Fibroblast of skin of right quadriceps (primary cell): Measurements from ENCODE around the gene GSTT4.
"Not testable (repeated sequence)": the region's sequence is repeated elsewhere in the genome, so short reads cannot be mapped to it uniquely, and the experiment has no call there.

Source experiments
- DNase-seq: peaks from one replicate; pipeline ENCODE4 v3.0.0-alpha.2; 2013

Gene GSTT4

GRCh38 chr22:24024354-24024753, 19.1 kb upstream of the GSTT4 start:
- DNase-seq = no peak

DNA sequence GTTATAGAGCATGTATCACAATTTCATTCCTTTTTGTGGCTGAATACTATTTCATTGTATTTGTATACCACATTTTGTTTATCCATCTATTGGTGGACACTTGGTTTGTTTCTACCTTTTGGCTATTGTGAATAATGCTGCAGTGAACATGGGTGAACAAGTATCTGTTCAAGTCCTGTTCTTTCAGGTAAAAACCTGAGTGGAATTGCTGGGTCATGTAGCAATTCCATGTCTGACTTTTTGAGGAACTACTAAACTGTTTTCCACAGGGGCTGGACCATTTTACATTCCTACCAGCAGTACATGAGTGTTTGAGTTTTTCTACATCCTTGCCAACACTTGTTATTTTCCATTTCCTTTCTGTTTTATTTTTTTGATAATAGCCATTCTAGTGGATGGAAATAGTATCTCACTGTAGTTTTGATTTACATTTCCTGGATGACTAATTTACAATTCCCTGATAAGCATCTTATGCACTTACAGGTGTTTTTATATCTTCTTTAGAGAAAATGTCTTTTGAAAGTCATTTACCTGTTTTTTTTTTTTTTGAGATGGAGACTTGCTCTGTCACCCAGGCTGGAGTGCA, 18.0 kb upstream of the GSTT4 start:
- DNase-seq = no peak

DNA sequence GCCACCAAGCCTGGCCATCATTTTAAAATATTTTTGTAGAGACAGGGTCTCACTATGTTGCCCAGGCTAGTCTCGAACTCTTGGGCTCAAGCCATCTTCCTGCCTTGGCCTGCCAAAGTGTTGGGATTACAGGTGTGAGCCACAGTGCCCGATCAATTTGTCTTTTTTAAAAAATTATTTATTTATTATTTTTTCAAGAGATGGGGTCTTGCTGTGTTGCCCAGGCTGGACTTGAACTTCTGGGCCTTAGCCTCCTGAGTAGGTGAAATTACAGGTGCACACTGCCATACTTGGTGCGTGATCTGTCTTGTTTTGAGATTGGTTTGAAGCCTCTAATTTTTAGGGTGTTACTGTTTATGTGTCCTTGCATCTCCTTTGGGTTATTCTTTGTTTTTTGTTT, 16.1 kb upstream of the GSTT4 start:
- DNase-seq = no peak

- DNase-seq = no peak
These were observed 10.9 kb upstream of the GSTT4 start for GRCh38 chr22:24016156-24016555.

GRCh38 chr22:24011735-24012068, 6.4 kb upstream of the GSTT4 start:
- no peak for DNase-seq

GRCh38 chr22:24010018-24010391, 4.8 kb upstream of the GSTT4 start:
- DNase-seq = no peak

DNA sequence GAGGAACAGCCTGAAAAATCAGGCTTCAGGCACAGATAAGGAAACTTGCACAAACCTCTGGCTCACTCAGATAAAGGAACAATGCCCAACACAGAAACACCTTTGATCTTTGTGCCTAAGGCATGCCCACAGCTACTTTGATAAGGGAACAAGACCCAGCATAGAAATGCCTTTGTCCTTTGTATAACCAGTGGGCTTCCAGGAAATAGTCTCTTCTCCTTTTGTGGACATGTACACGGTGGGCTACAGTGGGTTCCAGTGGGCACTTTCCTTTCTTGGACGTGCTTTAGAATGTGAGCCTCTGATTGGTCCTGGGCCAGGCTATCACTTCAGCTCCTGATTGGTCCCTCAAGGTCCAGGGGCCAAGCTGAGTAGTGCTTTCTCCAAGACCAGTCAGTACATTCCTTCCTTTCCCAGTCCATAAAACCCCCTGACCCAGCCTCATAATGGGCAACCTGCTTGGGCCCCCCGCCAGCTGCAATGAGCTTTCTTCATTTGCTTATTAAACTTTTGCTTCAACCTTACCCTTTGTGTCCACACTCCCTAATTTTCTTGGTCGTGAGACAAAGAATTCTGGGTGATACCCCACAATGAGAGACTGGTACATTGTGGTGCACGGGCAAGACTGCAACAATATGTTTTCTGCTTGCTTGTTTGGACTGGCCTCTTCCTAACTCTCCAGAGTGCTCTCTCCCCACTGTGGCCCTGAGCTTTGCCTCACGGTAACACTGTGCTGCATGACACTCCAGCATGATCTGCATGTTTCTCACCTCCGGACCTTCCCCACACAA, 4.2 kb upstream of the GSTT4 start:
- no peak for DNase-seq

DNA sequence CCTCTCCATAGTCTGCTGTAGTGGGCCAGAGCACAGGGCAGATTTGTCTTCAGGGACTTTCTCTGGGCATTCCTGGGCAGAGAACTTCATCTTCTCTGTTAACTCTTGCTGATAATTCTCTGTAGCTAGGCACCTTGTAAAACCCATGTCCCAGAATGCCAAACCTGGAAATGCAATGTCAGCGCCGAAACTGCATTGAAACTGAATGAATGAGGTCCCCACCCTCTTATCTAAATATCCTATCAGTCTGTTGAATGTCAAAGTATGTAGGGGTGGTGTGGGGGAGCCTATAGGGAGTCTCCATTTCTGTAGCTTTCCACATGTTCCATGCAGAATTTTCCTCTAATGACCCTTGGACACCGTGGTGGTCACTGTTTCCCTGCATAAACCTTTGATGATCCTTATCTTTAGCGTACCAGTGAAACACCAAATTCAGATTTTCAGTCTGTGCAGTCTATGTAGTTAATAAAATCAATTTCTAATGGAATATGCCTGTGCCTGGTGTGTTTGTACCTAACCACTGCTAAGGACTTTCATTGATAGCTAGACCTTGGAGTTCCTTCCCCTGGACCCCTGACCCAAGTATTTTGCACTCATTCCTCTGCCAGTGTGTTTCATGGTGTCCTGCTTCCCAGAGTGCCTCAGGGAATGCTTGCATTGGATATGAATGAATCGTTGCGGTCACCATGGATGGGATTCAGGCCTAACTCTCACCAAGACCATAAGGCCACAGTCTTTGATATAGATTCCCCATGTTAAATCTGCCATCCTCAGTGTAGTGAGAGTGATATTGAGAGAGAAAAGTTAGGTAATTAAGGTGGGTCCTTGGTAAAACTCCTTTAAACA, 3.4 kb upstream of the GSTT4 start:
- DNase-seq = no peak

- DNase-seq = no peak
These were observed 2.7 kb upstream of the GSTT4 start for GRCh38 chr22:24008022-24008283.

- DNase-seq = no peak
These were observed 2.2 kb upstream of the GSTT4 start for GRCh38 chr22:24007253-24008021.

GRCh38 chr22:24006914-24007214, 1.6 kb upstream of the GSTT4 start:
- no peak for DNase-seq

DNA sequence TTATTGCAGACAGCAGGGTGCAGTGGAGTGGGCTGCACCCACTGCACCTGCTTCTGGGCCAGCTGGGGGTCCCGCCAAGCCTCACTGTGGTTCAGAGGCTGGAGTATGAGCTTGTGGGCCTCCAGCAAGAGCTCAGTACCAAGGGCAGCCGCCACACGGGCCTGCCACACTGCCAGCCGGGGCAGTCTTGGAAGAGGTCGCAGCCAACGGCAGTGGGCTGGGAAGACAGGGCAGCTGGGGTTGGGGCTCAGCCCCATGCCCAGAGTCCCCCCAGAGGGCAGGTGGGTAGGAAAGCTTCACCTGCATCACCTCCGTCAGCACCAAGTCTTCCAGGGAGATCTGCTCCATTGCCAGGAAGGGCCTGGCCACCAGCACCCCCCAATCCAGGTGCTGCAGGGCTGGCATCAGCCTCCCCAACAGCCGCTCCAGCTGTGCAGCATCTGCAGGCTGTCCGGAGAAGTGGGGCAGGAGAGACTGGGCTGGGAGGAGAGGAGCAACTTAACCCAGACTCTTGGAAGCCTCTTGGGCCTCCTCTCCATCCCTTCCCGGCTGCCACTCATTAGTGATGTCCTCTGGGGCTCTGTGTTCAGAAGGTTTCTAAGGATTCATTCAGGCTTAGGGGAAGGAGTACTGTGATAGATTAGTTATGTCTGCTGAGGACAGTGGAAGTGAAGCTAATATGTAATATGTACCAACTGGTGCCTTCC, 1.1 kb upstream of the GSTT4 start:
- no peak for DNase-seq

DNA sequence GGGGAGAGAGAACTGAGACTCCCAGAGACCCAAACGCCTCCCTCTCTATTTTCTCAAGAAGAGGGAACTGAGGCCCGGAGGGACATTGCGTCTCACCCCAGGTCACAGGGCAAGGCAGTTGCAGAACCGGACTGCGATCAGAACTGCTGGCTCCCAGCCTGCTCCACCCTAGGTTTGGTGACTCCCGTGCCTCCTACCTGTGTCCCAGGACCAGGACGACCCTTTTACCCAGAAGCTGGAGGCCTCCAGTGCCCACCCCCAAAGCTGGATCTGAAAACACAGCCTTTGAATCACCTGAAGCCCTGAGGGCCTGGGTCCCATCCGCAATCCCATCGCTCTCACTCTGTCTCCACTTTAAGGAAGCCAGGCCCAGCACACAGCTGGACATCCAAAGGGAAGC, 1.4 kb downstream of the GSTT4 start:
- DNase-seq = no peak

GRCh38 chr22:24002851-24003250, 2.4 kb downstream of the GSTT4 start:
- no peak for DNase-seq

DNA sequence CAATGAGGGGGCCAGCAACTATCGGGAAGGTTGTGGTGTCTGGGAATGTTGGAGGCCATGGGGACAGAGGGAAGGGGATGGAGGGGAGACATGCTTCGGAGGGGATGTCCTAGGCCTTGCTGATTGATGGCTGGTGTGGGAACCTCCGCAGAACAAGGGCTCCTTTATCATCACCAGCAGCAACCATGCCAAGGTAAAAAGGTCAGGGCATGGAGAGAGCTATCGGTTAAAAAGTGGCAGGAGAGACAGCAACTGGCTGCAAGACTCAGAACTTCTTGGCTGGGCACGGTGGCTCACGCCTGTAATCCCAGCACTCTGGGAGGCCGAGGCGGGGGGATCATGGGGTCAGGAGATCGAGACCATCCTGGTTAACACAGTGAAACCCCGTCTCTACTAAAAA, 3.0 kb downstream of the GSTT4 start:
- DNase-seq = no peak

GRCh38 chr22:24001314-24001713, 3.9 kb downstream of the GSTT4 start:
- no peak for DNase-seq

GRCh38 chr22:23999779-24000178, 5.5 kb downstream of the GSTT4 start:
- DNase-seq = not testable (repeated sequence)

DNA sequence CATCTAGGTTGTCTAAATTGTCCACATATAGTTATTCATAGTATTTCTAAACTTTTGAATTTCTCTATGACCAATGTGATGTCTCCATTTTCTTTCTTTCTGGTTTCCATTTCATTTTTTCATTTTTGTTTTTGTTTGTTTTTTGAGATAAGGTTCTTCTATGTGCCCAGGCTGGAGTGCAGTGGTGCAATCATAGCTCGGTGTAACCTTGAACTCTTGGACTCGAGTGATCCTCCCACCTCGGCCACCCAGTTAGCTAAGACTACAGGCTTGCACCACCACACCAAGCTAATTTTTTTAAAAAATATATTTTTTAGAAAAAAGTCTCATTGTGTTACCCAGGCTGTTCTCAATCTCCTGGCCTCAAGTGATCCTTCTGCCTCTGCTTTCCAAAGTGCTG, 8.2 kb downstream of the GSTT4 start:
- no peak for DNase-seq

- not testable (repeated sequence) for DNase-seq
These were observed 11.6 kb downstream of the GSTT4 start for GRCh38 chr22:23993581-23994177.

- DNase-seq = not testable (repeated sequence)
These were observed 12.2 kb downstream of the GSTT4 start for GRCh38 chr22:23993080-23993479.

DNA sequence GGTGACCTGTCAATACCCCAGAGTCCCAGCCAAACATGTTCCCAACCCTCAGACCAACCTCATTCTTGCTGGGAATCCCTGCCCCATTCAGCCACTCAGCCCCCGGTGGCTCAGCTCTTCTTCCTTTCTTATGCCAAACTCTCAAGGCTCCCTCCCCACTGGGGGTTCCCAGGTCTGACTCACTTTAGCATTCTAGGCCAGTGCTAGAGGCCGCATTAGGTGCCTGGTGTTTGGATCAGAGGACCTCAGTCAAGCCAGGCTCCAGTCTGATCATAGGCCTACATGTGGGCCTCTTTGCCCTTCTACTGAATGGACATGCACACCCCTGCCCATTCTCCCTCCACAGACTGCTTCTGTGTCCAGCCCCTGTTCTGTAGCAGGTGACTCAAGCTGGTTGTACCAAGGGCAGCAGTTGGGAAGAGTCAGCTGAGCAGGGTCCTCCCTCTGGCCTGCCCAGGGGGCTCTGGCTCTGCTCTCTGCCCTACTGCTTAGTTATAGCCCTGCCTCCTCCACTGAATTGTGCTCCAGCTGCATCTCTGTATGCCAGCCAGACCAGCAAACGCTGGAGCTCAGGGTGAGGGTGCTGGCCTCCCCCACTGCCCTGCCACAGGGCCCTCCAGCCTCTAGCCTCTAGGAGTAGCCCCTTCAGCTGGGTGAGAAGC, 15.5 kb downstream of the GSTT4 start:
- not testable (repeated sequence) for DNase-seq

DNA sequence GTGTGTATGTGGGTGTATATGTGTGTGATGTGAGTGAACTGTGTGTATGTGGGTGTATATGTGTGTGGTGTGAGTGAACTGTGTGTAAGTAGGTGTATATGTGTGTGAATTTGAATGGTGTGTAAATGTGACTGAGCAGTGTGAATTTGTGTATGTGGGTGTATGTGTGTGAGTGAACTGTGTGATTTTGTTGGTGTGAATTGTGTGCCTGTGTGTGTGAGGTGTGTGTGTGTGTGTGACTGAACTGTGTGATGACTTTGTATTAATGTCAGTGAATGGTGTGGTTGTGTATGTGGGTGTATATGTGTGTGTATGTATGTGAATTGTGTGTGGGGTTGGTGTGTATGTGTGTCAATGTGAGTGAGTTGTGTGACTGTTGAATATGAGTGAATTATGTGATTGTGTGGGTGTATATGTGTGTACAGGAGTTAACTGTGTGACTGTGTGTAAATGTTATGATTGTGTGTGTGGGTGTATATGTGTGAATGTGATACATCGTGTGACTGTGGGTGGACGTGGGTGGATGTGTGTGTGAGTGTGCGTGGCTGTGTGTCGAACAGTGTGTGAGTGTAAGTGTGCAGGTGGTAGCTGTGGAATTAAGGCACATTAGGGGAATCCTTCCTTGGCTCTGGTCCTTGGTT, 18.6 kb downstream of the GSTT4 start:
- not testable (repeated sequence) for DNase-seq
